Hepatocyte (in vitro differentiated cells): Measurements from ENCODE around the gene CDADC1. TPM values are rescaled to one million over a fixed set of nuclear protein-coding genes. Genes with fewer than 3 reads are reported as not detected.

Experiments used
- DNase-seq: peaks from one replicate; pipeline ENCODE4 v3.0.0-alpha.2; 2016; ENCODE audit warnings: low spot score
- H2AFZ ChIP-seq: fragments of 200-600 bp; sonication (generic); 2 replicates; pipeline ENCODE4 v1.6.0; 2016; ENCODE audit warnings: antibody characterized with exemption, mild to moderate bottlenecking
- H3K27ac ChIP-seq: fragments of 200-600 bp; sonication (generic); 2 replicates; pipeline ENCODE4 v1.5.1; 2016; ENCODE audit warnings: mild to moderate bottlenecking
- H3K27me3 ChIP-seq: fragments of 200-600 bp; sonication (generic); 2 replicates; pipeline ENCODE4 v1.6.1; 2016
- H3K36me3 ChIP-seq: fragments of 200-600 bp; sonication (generic); replicated peaks from 2 replicates; pipeline ENCODE4 v1.5.1; 2016; ENCODE audit warnings: low read depth; ENCODE audit not compliant: insufficient read depth
- H3K4me1 ChIP-seq: fragments of 200-600 bp; sonication (generic); 2 replicates; pipeline ENCODE4 v1.5.1; 2016; ENCODE audit warnings: mild to moderate bottlenecking, moderate library complexity; ENCODE audit not compliant: insufficient read depth
- H3K4me2 ChIP-seq: fragments of 200-600 bp; sonication (generic); 2 replicates; pipeline ENCODE4 v1.6.0; 2016
- H3K4me3 ChIP-seq: fragments of 200-600 bp; sonication (generic); 2 replicates; pipeline ENCODE4 v1.5.1; 2016; ENCODE audit warnings: mild to moderate bottlenecking
- H3K79me2 ChIP-seq: fragments of 200-600 bp; sonication (generic); 2 replicates; pipeline ENCODE4 v1.6.0; 2017; ENCODE audit warnings: mild to moderate bottlenecking
- H3K9me2 ChIP-seq: fragments of 200-600 bp; sonication (generic); replicated peaks from 2 replicates; pipeline ENCODE4 v1.6.0; 2017; ENCODE audit warnings: mild to moderate bottlenecking; ENCODE audit not compliant: insufficient read depth
- H3K9me3 ChIP-seq: fragments of 200-600 bp; sonication (generic); 2 replicates; pipeline ENCODE4 v1.5.1; 2016; ENCODE audit warnings: low read depth, mild to moderate bottlenecking
- H4K20me1 ChIP-seq: fragments of 200-600 bp; sonication (generic); 2 replicates; pipeline ENCODE4 v1.6.0; 2016; ENCODE audit warnings: mild to moderate bottlenecking; ENCODE audit not compliant: insufficient read depth, poor library complexity, severe bottlenecking
- EZH2 ChIP-seq: fragments of 200-600 bp; sonication (generic); IDR thresholded peaks from 2 replicates; pipeline ENCODE4 v1.6.1; 2016; ENCODE audit warnings: antibody characterized with exemption, mild to moderate bottlenecking, borderline replicate concordance
- EZH2phosphoT487 ChIP-seq: fragments of 200-600 bp; sonication (generic); IDR thresholded peaks from one replicate; pipeline ENCODE4 v1.6.1; 2018; ENCODE audit warnings: antibody characterized with exemption, mild to moderate bottlenecking, low read depth, moderate library complexity; ENCODE audit not compliant: unreplicated experiment, severe bottlenecking
- WGBS: methylation state at CpG from one replicate; pipeline ENCODE4 v1.1.6; 2016; ENCODE audit warnings: low lambda C conversion rate; ENCODE audit errors: missing lambda C conversion rate; 5-methylcytosine and 5-hydroxymethylcytosine counted together
- polyA plus RNA-seq: library from polyadenylated mRNA; unstranded; fragments of >200 nt; fragmentation: Nextera tagmentation; extraction: Ambion mirVana; gene quantifications from 2 replicates; pipeline ENCODE4 v1.2.1, GENCODE V29; 2016
- total RNA-seq: library from RNA; depleted of rRNA; stranded (reverse); fragments of >200 nt; gene quantifications from 2 replicates; pipeline ENCODE4 v1.2.3, GENCODE V29; 2014
- TF ChIP-seq, protein P1 (sequence below): fragments of 200-600 bp; sonication (generic); IDR thresholded peaks from 2 replicates; pipeline ENCODE4 v1.5.1; 2016; ENCODE audit warnings: antibody characterized with exemption, mild to moderate bottlenecking; ENCODE audit not compliant: poor library complexity

Gene CDADC1
- total and polyA plus RNA-seq, 2 experiments from 2014 or later = 4.0 to 7.3 TPM

DNA sequence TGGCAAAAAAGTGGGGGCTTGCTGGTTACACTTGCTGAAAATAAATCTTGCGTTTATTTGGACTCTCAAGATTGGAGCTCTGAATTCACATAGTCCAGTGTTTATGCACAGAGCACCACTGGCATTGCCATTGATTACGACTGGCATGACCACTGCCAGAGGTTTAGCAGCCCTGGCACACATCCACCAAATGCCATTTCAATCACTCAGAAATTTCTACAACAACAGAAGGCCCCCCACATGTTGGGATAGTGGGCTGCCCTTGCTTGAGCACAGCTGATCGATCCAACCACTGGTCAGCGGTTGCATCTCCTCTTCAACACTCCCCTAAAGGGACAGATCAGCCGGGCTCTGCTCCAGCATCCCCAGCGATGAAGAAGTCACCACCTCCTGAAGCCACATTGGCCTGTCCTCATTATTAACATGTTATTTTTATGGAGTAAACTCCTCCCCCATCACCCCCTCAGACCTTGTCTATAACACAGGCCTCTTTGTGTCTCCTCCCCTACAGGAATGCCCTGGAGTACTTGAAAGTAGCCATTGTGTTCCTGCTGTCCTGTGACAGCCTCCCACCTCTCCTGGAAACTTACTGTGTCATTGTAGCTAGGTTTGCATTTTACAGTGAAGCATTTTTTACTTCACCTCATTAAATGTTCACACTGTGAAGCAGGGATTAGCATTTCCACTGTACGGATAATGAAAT lies 51.3 kb downstream of the CDADC1 start:
- Histone ChIP-seq H3K27me3 (no peaks in the 10 kb centered on the region), H3K9me2 (no peaks in the 10 kb centered on the region), H3K9me3 (no peaks in the 10 kb centered on the region), H3K4me3 (no peak overlapping the region), H3K27ac (no peak overlapping the region), H3K36me3 (no peaks in the 10 kb centered on the region), H3K79me2 (no peaks in the 10 kb centered on the region), H4K20me1 (no peaks in the 10 kb centered on the region), H3K4me2 (no peak overlapping the region), H3K4me1 (no peaks in the 10 kb centered on the region), H2AFZ (no peak overlapping the region)
- TF ChIP-seq EZH2 = no peak
- TF ChIP-seq EZH2phosphoT487 = no peak
- TF ChIP-seq, protein P1, sequence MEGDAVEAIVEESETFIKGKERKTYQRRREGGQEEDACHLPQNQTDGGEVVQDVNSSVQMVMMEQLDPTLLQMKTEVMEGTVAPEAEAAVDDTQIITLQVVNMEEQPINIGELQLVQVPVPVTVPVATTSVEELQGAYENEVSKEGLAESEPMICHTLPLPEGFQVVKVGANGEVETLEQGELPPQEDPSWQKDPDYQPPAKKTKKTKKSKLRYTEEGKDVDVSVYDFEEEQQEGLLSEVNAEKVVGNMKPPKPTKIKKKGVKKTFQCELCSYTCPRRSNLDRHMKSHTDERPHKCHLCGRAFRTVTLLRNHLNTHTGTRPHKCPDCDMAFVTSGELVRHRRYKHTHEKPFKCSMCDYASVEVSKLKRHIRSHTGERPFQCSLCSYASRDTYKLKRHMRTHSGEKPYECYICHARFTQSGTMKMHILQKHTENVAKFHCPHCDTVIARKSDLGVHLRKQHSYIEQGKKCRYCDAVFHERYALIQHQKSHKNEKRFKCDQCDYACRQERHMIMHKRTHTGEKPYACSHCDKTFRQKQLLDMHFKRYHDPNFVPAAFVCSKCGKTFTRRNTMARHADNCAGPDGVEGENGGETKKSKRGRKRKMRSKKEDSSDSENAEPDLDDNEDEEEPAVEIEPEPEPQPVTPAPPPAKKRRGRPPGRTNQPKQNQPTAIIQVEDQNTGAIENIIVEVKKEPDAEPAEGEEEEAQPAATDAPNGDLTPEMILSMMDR = no peak
- no peak for DNase-seq
- WGBS = 92% methylated on average over 7 of the region's 7 CpGs

DNA sequence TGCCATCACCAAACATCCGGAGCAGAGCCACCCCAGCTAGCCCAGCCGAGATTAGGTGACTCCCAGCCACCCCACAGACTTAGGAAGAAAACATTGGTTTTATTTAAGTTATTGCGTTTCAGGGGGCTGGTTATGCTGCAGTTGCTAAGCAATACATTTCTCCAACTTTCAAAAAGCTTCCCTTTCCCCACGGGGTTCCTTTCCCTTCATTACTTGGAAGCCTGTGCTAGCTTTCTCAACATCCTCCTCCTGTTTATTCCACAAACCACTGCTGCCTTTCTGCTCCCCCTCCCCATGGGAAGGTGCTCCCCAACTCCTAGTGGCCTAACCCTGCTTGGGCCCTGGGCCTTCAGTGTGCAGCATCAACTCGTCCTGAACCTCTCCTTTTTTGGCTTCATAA lies 52.6 kb downstream of the CDADC1 start:
- H2AFZ ChIP-seq = no peak overlapping the region
- 83% methylated on average over 5 of the region's 5 CpGs for WGBS
- no peak overlapping the region for H3K4me3 ChIP-seq
- DNase-seq = no peak
- H4K20me1 ChIP-seq = no peaks in the 10 kb centered on the region
- no peak overlapping the region for H3K27ac ChIP-seq
- H3K27me3 ChIP-seq = no peaks in the 10 kb centered on the region
- no peak overlapping the region for H3K4me2 ChIP-seq
- H3K79me2 ChIP-seq = no peaks in the 10 kb centered on the region
- H3K9me3 ChIP-seq = no peaks in the 10 kb centered on the region
- TF ChIP-seq, protein P1 = no peak
- no peak for TF ChIP-seq EZH2
- TF ChIP-seq EZH2phosphoT487 = no peak
- H3K36me3 ChIP-seq = no peaks in the 10 kb centered on the region
- H3K4me1 ChIP-seq = no peaks in the 10 kb centered on the region
- H3K9me2 ChIP-seq = no peaks in the 10 kb centered on the region

DNA sequence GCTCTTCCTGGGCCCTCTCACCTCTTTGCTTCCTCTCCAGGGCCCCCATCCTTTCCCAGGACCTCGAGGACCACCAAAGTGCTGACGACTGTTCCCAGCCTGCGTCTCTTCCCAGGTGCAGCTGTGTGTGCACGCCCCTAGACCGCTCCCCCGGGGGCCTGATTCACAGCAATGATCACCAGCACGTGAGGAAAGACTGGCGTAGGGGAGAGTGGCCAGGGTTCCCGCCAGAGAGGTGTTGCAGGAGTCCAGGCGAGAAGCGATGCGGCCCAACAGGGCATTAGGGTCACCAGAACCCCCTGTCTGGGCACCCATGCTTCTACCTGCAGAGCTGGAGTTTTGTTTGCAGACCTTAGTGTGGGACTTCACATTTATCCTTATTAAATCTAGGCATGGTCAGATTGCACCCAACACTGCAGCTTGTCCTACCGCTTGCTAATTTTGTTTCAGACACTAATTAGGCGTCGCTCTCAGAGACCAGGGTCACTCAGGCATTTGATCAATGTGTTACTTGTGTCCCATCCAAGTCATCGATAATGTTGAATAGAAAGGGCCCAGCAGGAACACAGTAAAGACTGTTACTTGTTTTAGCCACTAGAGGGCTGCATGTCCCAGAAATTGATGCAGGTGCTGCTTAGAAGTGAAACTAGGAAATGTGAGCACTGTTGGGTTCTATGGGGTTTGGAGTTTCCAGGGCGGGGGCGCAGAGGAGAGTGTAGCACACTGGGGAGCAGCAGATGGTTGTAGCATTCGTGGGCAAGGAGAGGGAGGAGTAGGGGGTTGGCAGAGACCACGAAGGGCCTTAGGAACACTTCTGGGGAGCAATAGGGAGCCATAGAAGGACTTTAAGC lies 53.2 kb downstream of the CDADC1 start:
- H2AFZ ChIP-seq = peak overlapping the region; percentile 24
- H3K79me2 ChIP-seq = no peaks in the 10 kb centered on the region
- no peaks in the 10 kb centered on the region for H3K36me3 ChIP-seq
- H3K9me3 ChIP-seq = no peaks in the 10 kb centered on the region
- H3K9me2 ChIP-seq = no peaks in the 10 kb centered on the region
- no peaks in the 10 kb centered on the region for H3K27me3 ChIP-seq
- H3K27ac ChIP-seq = no peak overlapping the region
- peak overlapping the region; percentile 66 for H3K4me2 ChIP-seq
- no peaks in the 10 kb centered on the region for H4K20me1 ChIP-seq
- H3K4me3 ChIP-seq = no peak overlapping the region
- TF ChIP-seq, protein P1 = peak; percentile 93
- no peak for TF ChIP-seq EZH2
- 50% methylated on average over 20 of the region's 20 CpGs for WGBS
- H3K4me1 ChIP-seq = no peaks in the 10 kb centered on the region
- peak; percentile 74 for DNase-seq
